Islet of Langerhans (tissue), 1 donor: ENCODE data around the gene PPP3CA.
"Not testable (repeated sequence)": the region's sequence is repeated elsewhere in the genome, so short reads cannot be mapped to it uniquely, and the experiment has no call there.

ENCODE experiments used
- FAIRE-seq: peaks from one replicate; lab custom pipeline; 2011; peaks lifted over from hg19 to GRCh38; lab: Jason Lieb, UNC

Gene PPP3CA

GRCh38 chr4:100995002-100995401, 352.3 kb downstream of the PPP3CA start:
- FAIRE-seq, result not testable (repeated sequence)

- not testable (repeated sequence) for FAIRE-seq
Observed at GRCh38 chr4:100991332-100992069, 355.8 kb downstream of the PPP3CA start.

GRCh38 chr4:100989401-100989800, 357.9 kb downstream of the PPP3CA start:
- no peak for FAIRE-seq

GRCh38 chr4:100988876-100989275, 358.4 kb downstream of the PPP3CA start:
- no peak for FAIRE-seq

GRCh38 chr4:100986360-100986868, 360.9 kb downstream of the PPP3CA start:
- no peak for FAIRE-seq

GRCh38 chr4:100985576-100985975, 361.8 kb downstream of the PPP3CA start:
- no peak for FAIRE-seq

GRCh38 chr4:100984901-100985300, 362.4 kb downstream of the PPP3CA start:
- FAIRE-seq, result peak; percentile 68

- FAIRE-seq, result no peak
Observed at GRCh38 chr4:100983426-100983825, 363.9 kb downstream of the PPP3CA start.

- FAIRE-seq, result no peak
Observed at GRCh38 chr4:100982345-100982744, 365.0 kb downstream of the PPP3CA start.

- no peak for FAIRE-seq
Observed at GRCh38 chr4:100981447-100982204, 365.7 kb downstream of the PPP3CA start.

- no peak for FAIRE-seq
Observed at GRCh38 chr4:100979736-100980135, 367.6 kb downstream of the PPP3CA start.

GRCh38 chr4:100977746-100978397, 369.5 kb downstream of the PPP3CA start:
- no peak for FAIRE-seq

- FAIRE-seq, result no peak
Observed at GRCh38 chr4:100977274-100977673, 370.1 kb downstream of the PPP3CA start.
